ENCODE measurements around the gene SFMBT2. TPM values are rescaled to one million over a fixed set of nuclear protein-coding genes. Genes with fewer than 3 reads are reported as not detected.

Gene SFMBT2
- total RNA-seq, 2 donors from 2014 or later: 7.9 TPM

- H3K4me1 ChIP-seq: peaks cover 0 to 7% of the 10 kb centered on the region in 2 donors
- no peaks in the 10 kb centered on the region for H3K27me3 ChIP-seq
- H3K27ac ChIP-seq: no peak overlapping the region
- no peak for TF ChIP-seq CTCF (IDR thresholded peaks at IDR 0.05)
- no peak overlapping the region for H3K4me3 ChIP-seq
- no peaks in the 10 kb centered on the region for H3K9me3 ChIP-seq
- DNase-seq (ENCODE audit: low spot score): no peak
- peaks cover 35% of the 10 kb centered on the region for H3K36me3 ChIP-seq
Observed at GRCh38 chr10:7164955-7165354, 245.9 kb downstream of the SFMBT2 start.

DNA sequence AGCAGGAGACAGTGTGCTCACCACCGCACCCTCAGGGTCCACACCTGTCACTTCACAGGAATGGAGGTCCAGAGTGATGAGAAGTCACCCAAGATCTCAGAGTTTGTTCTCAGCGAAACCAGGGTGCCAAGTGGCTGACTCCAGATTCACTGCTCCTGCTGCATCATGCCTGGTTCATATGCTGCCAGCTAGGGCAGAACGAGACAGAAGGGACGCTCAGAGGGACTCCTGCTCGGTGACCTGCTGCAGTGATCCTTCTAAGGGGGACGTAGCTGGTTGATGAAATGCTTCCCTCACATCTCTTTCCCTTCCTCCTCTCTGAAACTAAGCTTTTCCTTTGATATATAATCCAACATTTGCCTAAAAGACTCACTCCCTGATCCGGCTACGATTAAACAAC is 248.5 kb downstream of the SFMBT2 start:
- Histone ChIP-seq H3K9me3 (no peaks in the 10 kb centered on the region), H3K27ac (no peak overlapping the region), H3K4me3 (no peak overlapping the region), H3K4me1 (peaks cover 0 to 7% of the 10 kb centered on the region in 2 donors), H3K27me3 (no peaks in the 10 kb centered on the region), H3K36me3 (peaks cover 30% of the 10 kb centered on the region)
- TF ChIP-seq CTCF (IDR thresholded peaks at IDR 0.05): no peak
- DNase-seq (ENCODE audit: low spot score): no peak

- DNase-seq (ENCODE audit: low spot score): peak; percentile 76
- Histone ChIP-seq H3K27ac (no peak overlapping the region), H3K36me3 (peaks cover 24% of the 10 kb centered on the region), H3K9me3 (no peaks in the 10 kb centered on the region), H3K27me3 (no peaks in the 10 kb centered on the region), H3K4me1 (peaks cover 0 to 7% of the 10 kb centered on the region in 2 donors), H3K4me3 (no peak overlapping the region)
- TF ChIP-seq CTCF (IDR thresholded peaks at IDR 0.05): no peak
Observed at GRCh38 chr10:7161484-7162250, 249.2 kb downstream of the SFMBT2 start.

DNA sequence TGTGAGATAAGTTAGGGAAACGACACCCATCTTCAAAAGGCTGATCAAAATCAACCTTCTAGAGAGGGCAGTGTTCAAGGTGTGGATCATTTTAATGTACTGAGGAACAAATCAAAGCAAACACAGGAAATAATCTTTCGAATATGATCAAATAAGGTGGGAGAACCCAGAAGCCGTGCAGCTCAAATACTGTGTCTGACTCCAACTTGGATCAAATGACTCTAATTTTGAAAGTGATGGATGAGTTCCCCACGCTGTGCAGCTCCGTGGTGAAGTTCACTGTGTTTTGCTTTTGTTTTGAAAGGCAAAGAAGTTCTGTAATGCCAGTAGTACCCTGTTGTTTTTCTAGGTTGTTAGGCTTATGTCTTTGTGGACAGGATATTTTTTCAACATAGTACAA is 250.9 kb downstream of the SFMBT2 start:
- Histone ChIP-seq H3K36me3 (peaks cover 24% of the 10 kb centered on the region), H3K27me3 (no peaks in the 10 kb centered on the region), H3K27ac (no peak overlapping the region), H3K9me3 (no peaks in the 10 kb centered on the region), H3K4me3 (no peak overlapping the region), H3K4me1 (peaks cover 0 to 7% of the 10 kb centered on the region in 2 donors)
- TF ChIP-seq CTCF (IDR thresholded peaks at IDR 0.05): no peak
- no peak for DNase-seq (ENCODE audit: low spot score)

- TF ChIP-seq CTCF (IDR thresholded peaks at IDR 0.05): no peak
- H3K36me3 ChIP-seq: peaks cover 24% of the 10 kb centered on the region
- no peak for DNase-seq (ENCODE audit: low spot score)
- H3K4me3 ChIP-seq: no peak overlapping the region
- H3K9me3 ChIP-seq: no peaks in the 10 kb centered on the region
- H3K27me3 ChIP-seq: no peaks in the 10 kb centered on the region
- peaks cover 0 to 7% of the 10 kb centered on the region in 2 donors for H3K4me1 ChIP-seq
- H3K27ac ChIP-seq: no peak overlapping the region
Observed at GRCh38 chr10:7159517-7159916, 251.3 kb downstream of the SFMBT2 start.

DNA sequence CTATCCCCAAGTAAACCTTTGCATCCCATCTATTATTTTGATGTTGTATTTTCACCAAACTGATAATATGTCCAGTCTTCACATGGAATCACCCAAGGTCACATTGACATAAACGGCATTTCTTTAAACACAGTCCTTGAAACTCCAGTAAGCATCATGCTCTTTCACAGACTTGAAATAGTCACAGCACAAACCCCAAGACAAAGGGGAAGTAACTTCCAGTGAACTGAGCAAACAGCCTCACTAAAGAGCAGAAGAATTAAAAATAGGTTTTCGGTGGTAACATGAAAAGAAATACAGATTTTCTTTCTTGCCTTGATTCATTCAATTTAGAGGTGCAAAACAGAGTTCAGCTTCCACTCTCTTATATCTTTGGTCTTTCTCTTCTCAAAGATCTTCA is 253.7 kb downstream of the SFMBT2 start:
- Histone ChIP-seq H3K27ac (no peak overlapping the region), H3K27me3 (no peaks in the 10 kb centered on the region)
- TF ChIP-seq CTCF (IDR thresholded peaks at IDR 0.05): no peak

More for the DNA sequence above, 253.7 kb downstream of the SFMBT2 start:
- no peak for DNase-seq (ENCODE audit: low spot score)
- peaks cover 0 to 7% of the 10 kb centered on the region in 2 donors for H3K4me1 ChIP-seq
- peaks cover 13% of the 10 kb centered on the region for H3K36me3 ChIP-seq
- H3K4me3 ChIP-seq: no peak overlapping the region
- H3K9me3 ChIP-seq: no peaks in the 10 kb centered on the region

Data from right atrium auricular region (tissue), 2 donors.